Stimulated activated CD8-positive, alpha-beta memory T cell treated with anti-CD3 and anti-CD28 coated beads, Interleukin-12 subunit alpha, Interleukin-12 subunit beta, amount 100 ng/mL, for 24 hours (primary cell): ENCODE results near the gene DRGX.

Experiments used
- DNase-seq: peaks from one replicate; pipeline ENCODE4 v3.0.0-alpha.2; 2020; ENCODE audit errors: extremely low read depth

Gene DRGX

GRCh38 chr10:49395741-49396665, at the start of gene DRGX:
DRGX (minus strand) TSS chr10:49396089; CDS start chr10:49395440, 649 bp downstream.
- no peak for DNase-seq

GRCh38 chr10:49444349-49444748, 48.5 kb upstream of the DRGX start:
- no peak for DNase-seq

- no peak for DNase-seq
Measured at GRCh38 chr10:49442863-49443262, 47.0 kb upstream of the DRGX start.

- DNase-seq: no peak
Measured at GRCh38 chr10:49441488-49442476, 45.9 kb upstream of the DRGX start.

- DNase-seq: no peak
Measured at GRCh38 chr10:49435225-49435624, 39.3 kb upstream of the DRGX start.

GRCh38 chr10:49433069-49433468, 37.2 kb upstream of the DRGX start:
- DNase-seq: no peak

- DNase-seq: no peak
Measured at GRCh38 chr10:49431426-49431825, 35.5 kb upstream of the DRGX start.

- no peak for DNase-seq
Measured at GRCh38 chr10:49429458-49429857, 33.6 kb upstream of the DRGX start.

- no peak for DNase-seq
Measured at GRCh38 chr10:49426490-49427360, 30.8 kb upstream of the DRGX start.

GRCh38 chr10:49419005-49419404, 23.1 kb upstream of the DRGX start:
- no peak for DNase-seq

- DNase-seq: no peak
Measured at GRCh38 chr10:49418328-49418727, 22.4 kb upstream of the DRGX start.

GRCh38 chr10:49418053-49418326, 22.1 kb upstream of the DRGX start:
- DNase-seq: no peak

GRCh38 chr10:49417311-49418052, 21.6 kb upstream of the DRGX start:
- no peak for DNase-seq

GRCh38 chr10:49415846-49416245, 20.0 kb upstream of the DRGX start:
- no peak for DNase-seq

- DNase-seq: no peak
Measured at GRCh38 chr10:49415109-49415508, 19.2 kb upstream of the DRGX start.

- DNase-seq: no peak
Measured at GRCh38 chr10:49414496-49414895, 18.6 kb upstream of the DRGX start.

GRCh38 chr10:49412571-49412970, 16.7 kb upstream of the DRGX start:
- no peak for DNase-seq

GRCh38 chr10:49410365-49411074, 14.6 kb upstream of the DRGX start:
- no peak for DNase-seq

- no peak for DNase-seq
Measured at GRCh38 chr10:49409755-49410154, 13.9 kb upstream of the DRGX start.
